HG02678 (cell line): ENCODE data around the gene GDI1.

Experiments
- ATAC-seq: cut with Tn5 transposase; IDR thresholded peaks from one replicate; pipeline ENCODE4 v1.9.1; 2021; ENCODE audit warnings: mild to moderate bottlenecking, moderate library complexity; ENCODE audit not compliant: unreplicated experiment

Gene GDI1

GRCh38 chrX:154478728-154479622 is 42.0 kb downstream of the GDI1 start, which contains the start of gene LAGE3:
TSS of gene LAGE3 (minus strand) at chrX:154479281. CDS start at chrX:154478915, 366 bp downstream.
- peak; percentile 88 for ATAC-seq

GRCh38 chrX:154481195-154481594 is 44.2 kb downstream of the GDI1 start:
- no peak for ATAC-seq

GRCh38 chrX:154481911-154482601 is 45.1 kb downstream of the GDI1 start:
- no peak for ATAC-seq

- no peak for ATAC-seq
Measured at GRCh38 chrX:154482786-154483185, 45.8 kb downstream of the GDI1 start.

GRCh38 chrX:154483325-154483724 is 46.4 kb downstream of the GDI1 start:
- ATAC-seq = no peak

GRCh38 chrX:154484255-154485149 is 47.5 kb downstream of the GDI1 start:
- no peak for ATAC-seq

GRCh38 chrX:154485150-154486051 is 48.4 kb downstream of the GDI1 start:
- ATAC-seq = no peak

- no peak for ATAC-seq
Measured at GRCh38 chrX:154486052-154486395, 49.1 kb downstream of the GDI1 start.

GRCh38 chrX:154486396-154487207 is 49.6 kb downstream of the GDI1 start, which contains the start of gene UBL4A:
TSS of gene UBL4A (minus strand) at chrX:154486615. CDS start at chrX:154486584, 31 bp downstream.
- ATAC-seq = no peak

GRCh38 chrX:154487518-154488290 is 50.8 kb downstream of the GDI1 start:
- ATAC-seq = no peak

GRCh38 chrX:154488336-154489075 is 51.6 kb downstream of the GDI1 start:
- no peak for ATAC-seq

- ATAC-seq = no peak
Measured at GRCh38 chrX:154489182-154489581, 52.2 kb downstream of the GDI1 start.

- peak; percentile 22 for ATAC-seq
Measured at GRCh38 chrX:154490021-154490413, 53.1 kb downstream of the GDI1 start.

GRCh38 chrX:154490414-154491083 is 53.6 kb downstream of the GDI1 start, which contains the start of gene SLC10A3:
TSS of gene SLC10A3 (minus strand) at chrX:154490629. CDS start at chrX:154488940, 1,689 bp downstream.
- ATAC-seq = peak; percentile 82
